WTC11 (cell line): ENCODE results near the gene ANO2. TPM values are rescaled to one million over a fixed set of nuclear protein-coding genes. Genes with fewer than 3 reads are reported as not detected.

Experiments
- ATAC-seq: fragments of 200-7000 bp; cut with Tn5 transposase; 2 replicates; pipeline ENCODE4 v1.10.0; 2021; ENCODE audit warnings: mild to moderate bottlenecking, moderate library complexity
- CTCF ChIA-PET: fragments of 300-600 bp; sonication (Branson Sonifier 250); formaldehyde crosslinking; loops from one replicate; lab custom pipeline; 2021; ENCODE audit warnings: antibody characterized with exemption; lab: Charles Lee
- POLR2A ChIA-PET: fragments of 350-600 bp; sonication (Branson Sonifier 250); formaldehyde crosslinking; loops from one replicate; lab custom pipeline; 2021; ENCODE audit warnings: antibody characterized with exemption; lab: Charles Lee
- DNase-seq: peaks from one replicate; pipeline ENCODE4 v3.0.0; 2021; ENCODE audit warnings: low spot score
- H3K27ac Mint-ChIP-seq: 2 replicates; pipeline ENCODE4 v1.8.0; 2021; ENCODE audit warnings: mixed read lengths
- H3K27me3 Mint-ChIP-seq: 2 replicates; pipeline ENCODE4 v1.8.0; 2021; ENCODE audit warnings: low read depth, mild to moderate bottlenecking, moderate library complexity, mixed read lengths
- H3K36me3 Mint-ChIP-seq: 2 replicates; pipeline ENCODE4 v1.8.0; 2021; ENCODE audit warnings: mixed read lengths
- H3K4me1 Mint-ChIP-seq: 2 replicates; pipeline ENCODE4 v1.8.0; 2022; ENCODE audit warnings: mixed read lengths
- H3K4me3 Mint-ChIP-seq: 2 replicates; pipeline ENCODE4 v1.8.0; 2021; ENCODE audit warnings: mild to moderate bottlenecking, moderate library complexity, mixed read lengths
- H3K9me3 Mint-ChIP-seq: 2 replicates; pipeline ENCODE4 v1.8.0; 2021; ENCODE audit warnings: mixed read lengths
- AFF4 ChIP-seq: sonication (generic); formaldehyde crosslinking; IDR thresholded peaks from 2 replicates; pipeline ENCODE4 v1.8.1; 2023; ENCODE audit warnings: mild to moderate bottlenecking, missing genetic modification reagents, borderline replicate concordance
- CDX4 ChIP-seq: fragments of 250-450 bp; sonication (Bioruptor Pico); IDR thresholded peaks from 2 replicates; pipeline ENCODE4 v1.9.0; 2021; ENCODE audit warnings: moderate library complexity, mild to moderate bottlenecking, inconsistent platforms, borderline replicate concordance
- CREB1 ChIP-seq: sonication (generic); formaldehyde crosslinking; IDR thresholded peaks from 2 replicates; pipeline ENCODE4 v1.8.0; 2023; ENCODE audit warnings: mild to moderate bottlenecking, missing genetic modification reagents
- CREM ChIP-seq: sonication (generic); formaldehyde crosslinking; IDR thresholded peaks from 2 replicates; pipeline ENCODE4 v1.8.1; 2022; ENCODE audit warnings: mild to moderate bottlenecking, missing genetic modification reagents, moderate library complexity
- E2F4 ChIP-seq: sonication (generic); formaldehyde crosslinking; IDR thresholded peaks from 2 replicates; pipeline ENCODE4 v1.8.1; 2022; ENCODE audit warnings: low read depth, mild to moderate bottlenecking, moderate library complexity, missing genetic modification reagents, borderline replicate concordance
- FOXJ3 ChIP-seq: sonication (generic); formaldehyde crosslinking; IDR thresholded peaks from 2 replicates; pipeline ENCODE4 v1.9.0; 2021; ENCODE audit warnings: missing genetic modification reagents, mild to moderate bottlenecking, borderline replicate concordance
- GABPB1 ChIP-seq: sonication (generic); formaldehyde crosslinking; IDR thresholded peaks from 2 replicates; pipeline ENCODE4 v1.8.1; 2023; ENCODE audit warnings: mild to moderate bottlenecking, missing genetic modification reagents
- IRF2 ChIP-seq: sonication (generic); formaldehyde crosslinking; IDR thresholded peaks from 2 replicates; pipeline ENCODE4 v1.8.0; 2022; ENCODE audit warnings: low read depth, missing genetic modification reagents, borderline replicate concordance
- KAT7 ChIP-seq: sonication (generic); formaldehyde crosslinking; IDR thresholded peaks from 2 replicates; pipeline ENCODE4 v1.8.1; 2023; ENCODE audit warnings: missing genetic modification reagents, mild to moderate bottlenecking, borderline replicate concordance
- NFATC4 ChIP-seq: fragments of 250-450 bp; sonication (Bioruptor Pico); IDR thresholded peaks from 2 replicates; pipeline ENCODE4 v1.9.0; 2021; ENCODE audit warnings: mild to moderate bottlenecking
- NFE2L1 ChIP-seq: sonication (generic); formaldehyde crosslinking; IDR thresholded peaks from 2 replicates; pipeline ENCODE4 v1.8.1; 2023; ENCODE audit warnings: missing genetic modification reagents
- NR2C2 ChIP-seq: sonication (generic); formaldehyde crosslinking; IDR thresholded peaks from 2 replicates; pipeline ENCODE4 v1.8.0; 2022; ENCODE audit warnings: mild to moderate bottlenecking, missing genetic modification reagents
- RORB ChIP-seq: fragments of 250-450 bp; sonication (Bioruptor Pico); IDR thresholded peaks from 2 replicates; pipeline ENCODE4 v1.9.0; 2021; ENCODE audit warnings: mild to moderate bottlenecking
- SOX15 ChIP-seq: fragments of 250-450 bp; sonication (Bioruptor Pico); IDR thresholded peaks from 2 replicates; pipeline ENCODE4 v1.9.0; 2021; ENCODE audit warnings: mild to moderate bottlenecking
- TEAD1 ChIP-seq: sonication (generic); formaldehyde crosslinking; IDR thresholded peaks from 2 replicates; pipeline ENCODE4 v1.8.0; 2022; ENCODE audit warnings: mild to moderate bottlenecking, missing genetic modification reagents
- ZBTB21 ChIP-seq: sonication (generic); formaldehyde crosslinking; IDR thresholded peaks from 2 replicates; pipeline ENCODE4 v1.8.1; 2023; ENCODE audit warnings: mild to moderate bottlenecking, missing genetic modification reagents, borderline replicate concordance
- ZNF317 ChIP-seq: sonication (generic); formaldehyde crosslinking; IDR thresholded peaks from 2 replicates; pipeline ENCODE4 v1.8.1; 2023; ENCODE audit warnings: low read depth, mild to moderate bottlenecking, moderate library complexity, missing genetic modification reagents, borderline replicate concordance
- ZNF425 ChIP-seq: fragments of 250-450 bp; sonication (Bioruptor Pico); conservative IDR thresholded peaks from 2 replicates; pipeline ENCODE4 v1.9.0; 2021; ENCODE audit warnings: mild to moderate bottlenecking
- ZNF671 ChIP-seq: fragments of 250-450 bp; sonication (Bioruptor Pico); IDR thresholded peaks from 2 replicates; pipeline ENCODE4 v1.8.0; 2021; ENCODE audit warnings: mild to moderate bottlenecking
- total RNA-seq: library from RNA; stranded (reverse); gene quantifications from 3 replicates; pipeline ENCODE4 v1.2.3, GENCODE V29; 2021
- TF ChIP-seq, protein P1 (sequence below): sonication (generic); formaldehyde crosslinking; IDR thresholded peaks from 2 replicates; pipeline ENCODE4 v1.8.1; 2023; ENCODE audit warnings: mild to moderate bottlenecking, moderate library complexity, missing genetic modification reagents
- TF ChIP-seq, protein P2 (sequence below): sonication (generic); formaldehyde crosslinking; IDR thresholded peaks from 2 replicates; pipeline ENCODE4 v1.8.1; 2023; ENCODE audit warnings: mild to moderate bottlenecking, missing genetic modification reagents

Gene ANO2
- total RNA-seq, 1 experiment from 2014 or later: 2.8 TPM

DNA sequence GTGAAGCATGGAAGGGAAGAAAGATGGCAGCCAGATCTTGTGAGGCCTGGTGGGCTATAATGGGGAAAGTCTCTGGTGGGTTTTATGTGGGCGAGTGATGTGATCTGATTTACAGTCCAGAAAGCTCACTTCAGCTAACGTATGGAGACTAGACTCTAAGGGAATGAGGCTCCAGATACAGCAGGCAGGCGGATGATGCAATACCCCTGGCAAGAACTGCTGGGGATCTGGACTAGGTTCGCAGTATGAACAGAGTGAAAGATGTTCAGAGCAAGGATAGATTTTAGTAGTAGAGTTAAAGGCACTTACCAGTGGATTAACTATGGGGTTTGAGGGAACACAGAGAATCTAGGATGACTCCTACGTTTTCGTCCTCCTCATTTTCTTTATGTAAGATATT lies 253.1 kb downstream of the ANO2 start:
- ChIA-PET POLR2A (no interaction called here), CTCF (no interaction called here)
- H3K4me3 Mint-ChIP-seq: no peak overlapping the region
- H3K27me3 Mint-ChIP-seq: peaks cover 6% of the 10 kb centered on the region
- H3K9me3 Mint-ChIP-seq: peaks cover 36% of the 10 kb centered on the region
- no peak for DNase-seq
- peaks cover 15% of the 10 kb centered on the region for H3K36me3 Mint-ChIP-seq
- no peak for ATAC-seq
- no peak overlapping the region for H3K27ac Mint-ChIP-seq
- no peak for TF ChIP-seq RORB
- no peak for TF ChIP-seq KAT7
- no peak for TF ChIP-seq E2F4 (CRISPR knock-in tag)
- TF ChIP-seq, protein P1, sequence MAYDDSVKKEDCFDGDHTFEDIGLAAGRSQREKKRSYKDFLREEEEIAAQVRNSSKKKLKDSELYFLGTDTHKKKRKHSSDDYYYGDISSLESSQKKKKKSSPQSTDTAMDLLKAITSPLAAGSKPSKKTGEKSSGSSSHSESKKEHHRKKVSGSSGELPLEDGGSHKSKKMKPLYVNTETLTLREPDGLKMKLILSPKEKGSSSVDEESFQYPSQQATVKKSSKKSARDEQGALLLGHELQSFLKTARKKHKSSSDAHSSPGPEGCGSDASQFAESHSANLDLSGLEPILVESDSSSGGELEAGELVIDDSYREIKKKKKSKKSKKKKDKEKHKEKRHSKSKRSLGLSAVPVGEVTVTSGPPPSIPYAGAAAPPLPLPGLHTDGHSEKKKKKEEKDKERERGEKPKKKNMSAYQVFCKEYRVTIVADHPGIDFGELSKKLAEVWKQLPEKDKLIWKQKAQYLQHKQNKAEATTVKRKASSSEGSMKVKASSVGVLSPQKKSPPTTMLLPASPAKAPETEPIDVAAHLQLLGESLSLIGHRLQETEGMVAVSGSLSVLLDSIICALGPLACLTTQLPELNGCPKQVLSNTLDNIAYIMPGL: no peak
- TF ChIP-seq GABPB1 (CRISPR knock-in tag): no peak
- TF ChIP-seq, protein P2, sequence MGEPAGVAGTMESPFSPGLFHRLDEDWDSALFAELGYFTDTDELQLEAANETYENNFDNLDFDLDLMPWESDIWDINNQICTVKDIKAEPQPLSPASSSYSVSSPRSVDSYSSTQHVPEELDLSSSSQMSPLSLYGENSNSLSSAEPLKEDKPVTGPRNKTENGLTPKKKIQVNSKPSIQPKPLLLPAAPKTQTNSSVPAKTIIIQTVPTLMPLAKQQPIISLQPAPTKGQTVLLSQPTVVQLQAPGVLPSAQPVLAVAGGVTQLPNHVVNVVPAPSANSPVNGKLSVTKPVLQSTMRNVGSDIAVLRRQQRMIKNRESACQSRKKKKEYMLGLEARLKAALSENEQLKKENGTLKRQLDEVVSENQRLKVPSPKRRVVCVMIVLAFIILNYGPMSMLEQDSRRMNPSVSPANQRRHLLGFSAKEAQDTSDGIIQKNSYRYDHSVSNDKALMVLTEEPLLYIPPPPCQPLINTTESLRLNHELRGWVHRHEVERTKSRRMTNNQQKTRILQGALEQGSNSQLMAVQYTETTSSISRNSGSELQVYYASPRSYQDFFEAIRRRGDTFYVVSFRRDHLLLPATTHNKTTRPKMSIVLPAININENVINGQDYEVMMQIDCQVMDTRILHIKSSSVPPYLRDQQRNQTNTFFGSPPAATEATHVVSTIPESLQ: no peak
- no peak for TF ChIP-seq NFE2L1
- H3K4me1 Mint-ChIP-seq: no peaks in the 10 kb centered on the region

- DNase-seq (no peak), ATAC-seq (no peak)
- ChIA-PET POLR2A (no interaction called here), CTCF (interaction anchor here (1.4 kb wide), 1 partner anchor 262 kb away, joined by 4 read pairs; no protein-coding TSS in a partner anchor)
- H3K9me3 Mint-ChIP-seq: peaks cover 23% of the 10 kb centered on the region
- no peaks in the 10 kb centered on the region for H3K4me1 Mint-ChIP-seq
- no peak overlapping the region for H3K4me3 Mint-ChIP-seq
- H3K36me3 Mint-ChIP-seq: peaks cover 4% of the 10 kb centered on the region; the same call in 1 of the 2 replicates
- H3K27me3 Mint-ChIP-seq: peaks cover 3% of the 10 kb centered on the region
- H3K27ac Mint-ChIP-seq: no peak overlapping the region
- TF ChIP-seq CREB1 (CRISPR knock-in tag): no peak
- no peak for TF ChIP-seq CDX4 (CRISPR knock-in tag)
- TF ChIP-seq GABPB1 (CRISPR knock-in tag): no peak
- no peak for TF ChIP-seq AFF4 (CRISPR knock-in tag)
- no peak for TF ChIP-seq ZBTB21 (CRISPR knock-in tag)
- TF ChIP-seq NR2C2 (CRISPR knock-in tag): no peak
- no peak for TF ChIP-seq ZNF425
- TF ChIP-seq IRF2: no peak
- no peak for TF ChIP-seq ZNF671 (CRISPR knock-in tag)
- TF ChIP-seq CREM (CRISPR knock-in tag): no peak
- TF ChIP-seq FOXJ3: no peak
- no peak for TF ChIP-seq SOX15
- no peak for TF ChIP-seq ZNF317 (CRISPR knock-in tag)
- no peak for TF ChIP-seq NFATC4 (CRISPR knock-in tag)
- no peak for TF ChIP-seq TEAD1 (CRISPR knock-in tag)
Measured at GRCh38 chr12:5690240-5690639, 254.8 kb downstream of the ANO2 start.
